Tibial nerve (tissue), 3 donors: ENCODE data around the gene CXXC5.

Experiments used
- CTCF ChIP-seq, 5 experiments: fragments of 200-600 bp in 3 of 5; fragments of 450-650 bp in 2 of 5; sonication (generic) in 3 of 5; IDR thresholded peaks; one replicate each; pipeline ENCODE4 v1.5.1; 2016 to 2019; ENCODE audit warnings: antibody characterized with exemption in 5 of 5, mild to moderate bottlenecking in 3 of 5, moderate library complexity in 2 of 5
- POLR2A ChIP-seq, 2 donors: fragments of 450-650 bp; IDR thresholded peaks; one replicate each; pipeline ENCODE4 v1.6.1; 2017; ENCODE audit warnings: antibody characterized with exemption in 2 of 2, mild to moderate bottlenecking in 2 of 2, moderate library complexity in 2 of 2

- TF ChIP-seq CTCF (IDR thresholded peaks at IDR 0.05) (no peak), POLR2A (IDR thresholded peaks at IDR 0.05) (no peak)
Observed at GRCh38 chr5:139600336-139600949, 47.7 kb upstream of the CXXC5 start.
